NK-92 (cell line): ENCODE measurements around the gene ADGRB3.

Source experiments
- DNase-seq: peaks from one replicate; lab custom pipeline; 2025; ENCODE audit not compliant: unreplicated experiment; lab: John Stamatoyannopoulos, UW

ADGRB3 gene

GRCh38 chr6:69018906-69019305 lies 383.8 kb downstream of the ADGRB3 start:
- DNase-seq: no peak

GRCh38 chr6:69019832-69020231 lies 384.8 kb downstream of the ADGRB3 start:
- no peak for DNase-seq

- DNase-seq: no peak
Measured at GRCh38 chr6:69022993-69023392, 387.9 kb downstream of the ADGRB3 start.

GRCh38 chr6:69026243-69026642 lies 391.2 kb downstream of the ADGRB3 start:
- DNase-seq: no peak

DNA sequence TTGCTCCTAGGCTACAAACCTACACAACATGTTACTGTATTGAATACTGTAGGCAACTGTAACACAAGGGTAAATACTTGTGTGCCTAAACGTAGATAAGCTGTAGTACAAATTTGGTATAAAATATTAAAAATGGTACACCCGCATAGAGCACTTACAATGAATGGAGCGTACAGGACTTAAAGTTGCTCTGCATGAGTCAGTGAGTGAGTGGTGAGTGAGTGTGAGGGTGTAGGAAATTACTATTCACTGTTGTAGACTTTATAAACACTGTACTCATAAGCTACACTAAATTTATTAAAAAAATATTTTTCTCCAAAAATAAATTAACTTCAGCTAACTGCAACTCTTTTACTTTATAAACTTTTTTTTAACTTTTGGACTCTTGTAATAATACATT lies 391.6 kb downstream of the ADGRB3 start:
- no peak for DNase-seq

DNA sequence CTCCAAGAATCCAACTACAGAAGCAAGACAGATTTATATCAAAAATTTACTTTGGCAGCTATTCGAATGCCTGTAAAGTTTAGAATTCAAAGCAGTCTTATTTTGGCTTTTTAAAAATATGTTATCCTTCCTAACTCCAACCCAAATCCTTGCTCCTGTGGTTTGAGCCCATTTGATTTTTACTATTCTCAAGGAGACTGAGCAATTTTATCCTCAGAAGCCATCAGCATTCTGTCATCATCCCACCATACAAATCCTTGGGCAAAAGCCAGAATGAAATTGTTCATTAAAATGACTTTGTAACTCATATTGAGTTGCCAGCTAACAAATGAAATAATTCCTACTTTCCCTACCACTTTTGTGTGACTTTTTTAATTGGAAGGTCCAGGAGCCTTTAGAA lies 392.8 kb downstream of the ADGRB3 start:
- DNase-seq: no peak

- no peak for DNase-seq
Measured at GRCh38 chr6:69038841-69039240, 403.8 kb downstream of the ADGRB3 start.

- DNase-seq: no peak
Measured at GRCh38 chr6:69042297-69042696, 407.2 kb downstream of the ADGRB3 start.

- no peak for DNase-seq
Measured at GRCh38 chr6:69044534-69044933, 409.5 kb downstream of the ADGRB3 start.

- no peak for DNase-seq
Measured at GRCh38 chr6:69059413-69059812, 424.3 kb downstream of the ADGRB3 start.

DNA sequence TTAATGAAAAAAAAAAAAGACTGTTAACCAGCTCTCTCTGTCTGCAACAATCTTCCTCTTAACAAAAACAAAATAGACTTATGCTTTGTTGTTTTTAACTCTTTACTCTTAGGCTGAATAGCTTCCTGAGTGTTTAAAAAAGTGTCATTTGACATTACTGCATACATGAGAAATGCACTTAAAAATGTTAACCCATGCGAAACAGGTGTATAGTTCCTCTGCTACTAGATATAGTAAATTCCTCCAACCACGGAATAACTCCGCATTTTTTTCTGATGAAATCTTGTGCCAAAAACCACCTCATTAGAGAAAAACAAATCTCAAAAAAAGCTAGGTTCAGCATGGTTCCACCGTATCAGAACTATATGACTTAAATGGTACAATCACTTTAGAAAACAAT lies 426.0 kb downstream of the ADGRB3 start:
- DNase-seq: no peak

DNA sequence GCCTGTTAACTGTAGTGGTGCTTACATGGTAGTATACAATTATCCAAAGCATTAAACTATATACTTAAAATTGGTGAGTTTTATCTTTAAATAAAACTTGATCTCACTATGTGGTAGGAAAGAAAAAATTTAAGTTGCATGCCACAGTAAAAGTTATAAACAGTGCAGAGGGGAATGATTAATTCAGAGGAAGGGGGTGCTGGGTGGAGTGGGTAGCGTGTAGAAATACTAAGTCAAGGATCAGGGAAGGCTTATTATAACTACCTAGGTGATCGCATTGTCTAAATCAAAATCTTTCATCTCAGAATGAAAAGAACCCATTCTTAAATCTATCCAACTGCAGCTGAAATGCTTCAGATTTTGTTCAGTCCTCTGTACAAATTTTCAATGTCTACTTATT lies 428.3 kb downstream of the ADGRB3 start:
- DNase-seq: no peak

DNA sequence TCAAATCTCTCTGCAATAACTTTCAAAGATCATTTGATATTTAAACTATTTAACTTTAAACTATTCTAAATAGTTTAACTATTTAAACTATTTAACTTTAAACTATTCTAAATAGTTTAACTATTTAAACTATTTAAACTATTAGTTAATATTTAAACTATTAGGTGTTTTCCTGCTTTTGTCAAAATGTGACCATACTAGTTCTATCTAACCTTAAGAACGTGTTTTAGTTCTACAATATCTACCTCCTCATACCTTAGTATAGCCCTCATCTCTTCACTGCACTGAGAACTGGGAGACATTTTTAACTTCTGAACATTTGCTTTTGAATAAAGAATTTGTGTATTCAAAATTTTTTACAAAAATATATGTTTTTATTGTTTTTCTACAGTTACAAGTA lies 429.1 kb downstream of the ADGRB3 start:
- DNase-seq: no peak

DNA sequence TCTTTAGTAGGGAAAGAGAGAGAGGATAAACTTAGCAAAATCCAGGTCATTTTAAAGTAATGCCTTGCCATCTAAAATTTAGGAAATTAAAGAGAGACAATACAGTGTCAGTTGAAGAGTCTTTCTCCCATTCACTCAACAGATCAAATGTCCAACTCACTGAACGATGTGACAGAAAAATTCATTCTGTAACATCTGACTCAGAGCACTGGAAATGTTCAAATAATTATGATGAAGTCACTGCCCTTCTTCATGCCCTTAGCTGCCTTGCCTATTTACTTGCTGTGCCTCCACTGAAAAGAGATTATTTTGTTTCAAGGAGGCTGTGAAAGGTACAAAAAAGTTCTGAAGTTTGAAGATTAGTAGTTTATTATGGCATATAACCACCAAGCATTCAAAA lies 434.8 kb downstream of the ADGRB3 start:
- DNase-seq: no peak

GRCh38 chr6:69072796-69073195 lies 437.7 kb downstream of the ADGRB3 start:
- no peak for DNase-seq

GRCh38 chr6:69084746-69085335 lies 449.8 kb downstream of the ADGRB3 start:
- DNase-seq: no peak

DNA sequence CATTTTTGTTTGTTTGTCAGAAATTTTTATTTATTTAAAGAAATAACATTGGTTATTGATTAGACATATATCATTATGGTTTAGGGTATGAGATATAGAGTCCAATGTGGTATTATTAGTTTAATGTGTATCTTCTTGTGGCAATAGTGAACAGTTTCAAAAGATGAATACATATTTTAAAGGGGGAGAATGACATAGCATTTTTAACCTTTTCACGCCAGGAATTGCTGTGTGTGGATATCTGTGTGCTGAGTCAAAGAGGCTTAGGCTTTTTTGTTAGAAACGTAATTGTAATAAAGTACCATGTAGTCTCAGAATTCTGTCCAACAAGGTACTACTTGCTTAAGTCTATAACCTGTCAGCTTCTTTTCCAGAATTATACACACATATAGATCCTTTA lies 451.6 kb downstream of the ADGRB3 start:
- no peak for DNase-seq

DNA sequence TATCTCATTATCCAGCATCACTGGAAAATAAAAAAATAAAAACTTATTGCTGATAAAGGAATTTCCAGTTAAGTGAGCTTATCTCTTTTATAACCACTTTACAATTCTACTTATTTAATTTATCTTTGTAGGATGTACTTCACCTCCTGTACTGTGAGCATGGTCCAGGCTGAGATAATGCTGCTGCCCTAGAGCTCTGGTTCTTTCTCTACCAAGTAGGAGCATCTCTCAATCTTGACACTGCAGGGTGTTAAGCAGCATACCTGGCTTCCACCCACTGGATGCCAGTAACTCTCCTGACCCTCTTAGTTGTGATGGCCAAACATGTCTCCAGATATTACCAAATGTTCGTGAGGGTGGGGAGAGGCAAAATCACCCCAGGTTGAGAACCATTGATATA lies 454.5 kb downstream of the ADGRB3 start:
- DNase-seq: no peak

DNA sequence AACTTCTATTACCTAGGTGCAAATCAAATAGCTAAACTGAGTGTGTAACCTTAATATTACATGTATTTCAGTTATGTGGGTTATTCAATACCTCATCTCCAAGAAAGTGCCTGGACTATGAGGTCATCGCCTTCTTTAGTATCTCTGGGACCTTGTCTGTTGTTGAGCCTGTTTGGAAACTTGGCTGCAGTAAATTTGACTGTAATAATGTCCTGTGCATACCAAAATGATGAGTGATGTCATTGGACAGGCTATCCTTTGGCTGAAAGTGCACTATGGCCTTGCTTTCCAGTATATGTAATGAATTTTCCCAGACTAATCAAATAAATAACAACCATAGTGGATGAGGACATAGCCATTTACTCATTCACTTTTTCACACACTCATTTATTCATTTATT lies 455.1 kb downstream of the ADGRB3 start:
- DNase-seq: no peak

DNA sequence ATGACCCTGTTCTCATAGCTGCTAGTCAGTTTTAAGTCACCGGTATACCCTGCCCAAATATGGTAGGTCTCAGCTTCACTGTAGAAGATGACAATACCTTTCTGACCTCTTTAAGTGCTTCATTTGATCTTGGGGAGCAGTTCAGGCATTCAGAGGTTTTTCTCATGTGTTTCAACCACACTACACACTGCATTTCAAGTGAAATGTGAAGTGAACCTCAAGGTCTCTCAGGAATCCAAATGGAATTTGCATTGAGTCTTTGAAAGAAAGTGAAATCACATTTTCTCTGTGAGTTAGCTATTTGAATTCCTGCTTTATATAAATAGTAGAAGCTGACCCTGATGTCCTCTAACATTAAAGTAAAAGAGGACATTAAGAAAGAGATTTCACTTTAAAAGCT lies 461.6 kb downstream of the ADGRB3 start:
- no peak for DNase-seq

- DNase-seq: no peak
Measured at GRCh38 chr6:69097948-69098347, 462.9 kb downstream of the ADGRB3 start.

DNA sequence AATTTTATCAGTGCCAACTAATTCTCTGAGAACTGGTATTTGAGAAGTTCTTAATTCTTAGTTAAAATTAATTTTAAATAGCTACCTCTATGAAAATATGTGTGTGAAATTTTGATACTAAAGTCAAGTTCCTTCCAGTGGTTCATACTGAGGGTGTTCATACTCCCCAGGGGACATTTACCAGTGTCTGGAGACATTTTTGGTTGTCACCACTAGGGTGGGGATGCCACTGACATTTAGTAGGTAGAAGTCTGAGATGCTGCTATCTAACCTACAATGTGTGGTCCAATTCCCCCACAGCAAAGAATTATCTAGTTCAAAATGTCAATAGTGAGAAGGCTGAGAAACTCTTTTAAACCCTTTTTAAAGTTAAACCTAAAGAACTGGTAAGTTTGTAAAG lies 463.8 kb downstream of the ADGRB3 start:
- DNase-seq: no peak

DNA sequence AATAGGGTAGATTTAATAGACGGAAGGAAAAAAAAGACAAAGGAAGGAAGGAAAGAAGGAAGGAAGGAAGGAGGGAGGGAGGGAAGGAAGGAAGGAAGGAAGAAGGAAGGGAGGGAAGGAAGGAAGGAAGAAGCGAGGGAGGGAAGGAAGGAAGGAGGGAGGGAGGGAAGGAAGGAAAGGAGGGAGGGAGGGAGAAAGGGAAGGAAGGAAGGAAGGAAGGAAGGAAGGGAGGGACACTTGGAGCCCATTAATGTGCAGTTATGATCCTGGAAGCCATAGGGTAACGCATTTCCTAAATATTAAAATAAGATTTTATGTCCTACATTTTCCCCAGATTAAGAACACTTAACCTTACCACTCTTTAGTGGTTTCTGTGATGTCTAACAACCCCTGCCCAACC lies 465.7 kb downstream of the ADGRB3 start:
- no peak for DNase-seq

- DNase-seq: no peak
Measured at GRCh38 chr6:69102416-69102815, 467.3 kb downstream of the ADGRB3 start.
